Mesothelial cell of epicardium (in vitro differentiated cells): ENCODE results near the gene C10orf90. TPM values are rescaled to one million over a fixed set of nuclear protein-coding genes. Genes with fewer than 3 reads are reported as not detected.

ENCODE experiments used
- DNase-seq, 2 experiments: peaks; one replicate each; pipeline ENCODE4 v3.0.0; 2021; ENCODE audit warnings: low spot score in 2 of 2; ENCODE audit not compliant: unreplicated experiment in 2 of 2
- H3K27ac Mint-ChIP-seq: 2 replicates; pipeline ENCODE4 v1.8.0; 2021; ENCODE audit warnings: mixed read lengths
- H3K27me3 Mint-ChIP-seq: 2 replicates; pipeline ENCODE4 v1.8.0; 2021; ENCODE audit warnings: low read depth, mixed read lengths
- H3K36me3 Mint-ChIP-seq: 2 replicates; pipeline ENCODE4 v1.8.0; 2021; ENCODE audit warnings: mixed read lengths
- H3K4me1 Mint-ChIP-seq: 2 replicates; pipeline ENCODE4 v1.8.0; 2021; ENCODE audit warnings: mixed read lengths
- H3K4me3 Mint-ChIP-seq: 2 replicates; pipeline ENCODE4 v1.8.0; 2021; ENCODE audit warnings: mild to moderate bottlenecking, moderate library complexity, mixed read lengths
- H3K9me3 Mint-ChIP-seq: 2 replicates; pipeline ENCODE4 v1.8.0; 2021; ENCODE audit warnings: mixed read lengths
- total RNA-seq: library from RNA; stranded (reverse); gene quantifications from 3 replicates; pipeline ENCODE4 v1.2.1, GENCODE V29; 2021
- TF ChIP-seq, protein P1 (sequence below): fragments of 200-600 bp; sonication (generic); IDR thresholded peaks from one replicate; pipeline ENCODE4 v1.5.0; 2021; ENCODE audit warnings: antibody characterized with exemption; ENCODE audit not compliant: unreplicated experiment

Gene C10orf90
- total RNA-seq, 1 donor from 2014 or later: not detected

DNA sequence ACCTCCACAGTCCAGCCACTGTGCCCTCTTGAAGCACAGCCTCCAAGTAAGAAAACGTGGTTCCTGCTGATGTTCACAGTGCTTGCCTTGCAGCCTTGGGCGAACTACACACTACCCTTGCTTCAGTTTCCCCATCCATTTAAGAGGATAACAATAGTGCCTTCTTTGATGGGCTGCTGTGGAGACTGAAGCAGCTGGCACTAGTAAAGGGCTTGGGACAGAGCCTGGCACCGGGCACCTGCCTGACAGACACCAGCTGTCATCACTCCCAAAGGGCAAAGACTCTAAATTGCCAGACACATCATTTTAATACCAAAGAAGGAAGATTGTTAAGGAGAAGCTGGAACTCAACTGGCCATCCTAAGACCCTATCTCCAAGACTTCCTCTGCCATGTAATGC lies 3.1 kb upstream of the C10orf90 start:
- H3K9me3 Mint-ChIP-seq: no peaks in the 10 kb centered on the region

DNA sequence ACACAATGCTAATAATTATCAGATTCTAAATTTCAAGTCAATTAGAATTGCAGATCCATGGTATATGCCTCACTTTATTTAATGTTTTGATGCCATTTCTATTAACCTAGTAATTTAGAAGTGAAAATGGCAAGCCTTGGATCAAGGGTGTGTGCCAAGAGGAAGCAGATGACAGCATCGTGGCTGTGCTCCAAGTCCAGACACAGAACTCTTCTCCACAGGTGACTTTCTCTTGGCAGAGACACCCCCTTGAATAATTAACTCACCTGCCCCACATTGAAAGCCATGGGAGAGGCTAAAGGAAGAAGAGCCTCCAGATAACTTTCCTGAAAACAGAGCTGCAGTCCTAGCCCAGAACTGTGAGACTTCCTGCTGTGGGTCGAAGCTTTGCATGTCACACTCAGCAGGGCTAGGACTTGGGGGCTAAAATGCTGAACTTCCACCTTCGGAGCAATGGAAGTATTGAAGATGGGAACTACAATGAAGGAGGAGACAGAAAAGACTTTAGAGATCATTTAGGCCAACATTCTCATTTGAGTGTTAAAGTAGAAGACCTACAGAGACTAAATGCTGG lies 996 bp upstream of the C10orf90 start:
- TF ChIP-seq, protein P1, sequence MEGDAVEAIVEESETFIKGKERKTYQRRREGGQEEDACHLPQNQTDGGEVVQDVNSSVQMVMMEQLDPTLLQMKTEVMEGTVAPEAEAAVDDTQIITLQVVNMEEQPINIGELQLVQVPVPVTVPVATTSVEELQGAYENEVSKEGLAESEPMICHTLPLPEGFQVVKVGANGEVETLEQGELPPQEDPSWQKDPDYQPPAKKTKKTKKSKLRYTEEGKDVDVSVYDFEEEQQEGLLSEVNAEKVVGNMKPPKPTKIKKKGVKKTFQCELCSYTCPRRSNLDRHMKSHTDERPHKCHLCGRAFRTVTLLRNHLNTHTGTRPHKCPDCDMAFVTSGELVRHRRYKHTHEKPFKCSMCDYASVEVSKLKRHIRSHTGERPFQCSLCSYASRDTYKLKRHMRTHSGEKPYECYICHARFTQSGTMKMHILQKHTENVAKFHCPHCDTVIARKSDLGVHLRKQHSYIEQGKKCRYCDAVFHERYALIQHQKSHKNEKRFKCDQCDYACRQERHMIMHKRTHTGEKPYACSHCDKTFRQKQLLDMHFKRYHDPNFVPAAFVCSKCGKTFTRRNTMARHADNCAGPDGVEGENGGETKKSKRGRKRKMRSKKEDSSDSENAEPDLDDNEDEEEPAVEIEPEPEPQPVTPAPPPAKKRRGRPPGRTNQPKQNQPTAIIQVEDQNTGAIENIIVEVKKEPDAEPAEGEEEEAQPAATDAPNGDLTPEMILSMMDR: no peak

More for the DNA sequence above, 3.1 kb upstream of the C10orf90 start:
- peaks cover 7% of the 10 kb centered on the region for H3K4me1 Mint-ChIP-seq
- peaks cover 11% of the 10 kb centered on the region for H3K27me3 Mint-ChIP-seq
- no peaks in the 10 kb centered on the region for H3K36me3 Mint-ChIP-seq
- DNase-seq: no peak
- TF ChIP-seq, protein P1: no peak
- H3K4me3 Mint-ChIP-seq: no peak overlapping the region
- H3K27ac Mint-ChIP-seq: no peak overlapping the region

DNA sequence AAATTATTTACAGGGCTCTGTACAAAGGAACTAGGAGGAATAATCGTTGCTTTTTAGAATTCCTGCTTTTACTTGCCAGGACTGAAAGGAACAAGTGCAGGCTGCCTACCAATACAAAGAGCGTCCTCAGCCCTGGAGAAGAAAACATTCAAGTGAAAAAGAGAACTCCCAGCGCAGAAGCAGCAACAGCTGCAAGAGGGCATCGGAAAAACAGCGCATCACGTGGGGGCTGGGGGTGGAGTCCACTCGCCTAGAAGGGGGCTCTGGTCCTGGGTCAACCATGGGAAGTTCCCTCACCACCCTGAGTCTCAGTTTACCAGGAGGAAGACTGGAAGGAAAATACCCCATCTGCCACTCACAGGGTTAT lies 385 bp upstream of the C10orf90 start:
- Mint-ChIP-seq H3K9me3 (no peaks in the 10 kb centered on the region), H3K4me1 (peaks cover 7% of the 10 kb centered on the region), H3K27ac (no peak overlapping the region), H3K4me3 (no peak overlapping the region), H3K27me3 (peaks cover 11% of the 10 kb centered on the region), H3K36me3 (no peaks in the 10 kb centered on the region)
- TF ChIP-seq, protein P1: no peak
- DNase-seq: no peak

More for the DNA sequence above, 996 bp upstream of the C10orf90 start:
- Mint-ChIP-seq H3K4me3 (no peak overlapping the region), H3K4me1 (peaks cover 7% of the 10 kb centered on the region), H3K27me3 (peaks cover 11% of the 10 kb centered on the region), H3K9me3 (no peaks in the 10 kb centered on the region), H3K27ac (no peak overlapping the region), H3K36me3 (no peaks in the 10 kb centered on the region)
- DNase-seq: no peak

DNA sequence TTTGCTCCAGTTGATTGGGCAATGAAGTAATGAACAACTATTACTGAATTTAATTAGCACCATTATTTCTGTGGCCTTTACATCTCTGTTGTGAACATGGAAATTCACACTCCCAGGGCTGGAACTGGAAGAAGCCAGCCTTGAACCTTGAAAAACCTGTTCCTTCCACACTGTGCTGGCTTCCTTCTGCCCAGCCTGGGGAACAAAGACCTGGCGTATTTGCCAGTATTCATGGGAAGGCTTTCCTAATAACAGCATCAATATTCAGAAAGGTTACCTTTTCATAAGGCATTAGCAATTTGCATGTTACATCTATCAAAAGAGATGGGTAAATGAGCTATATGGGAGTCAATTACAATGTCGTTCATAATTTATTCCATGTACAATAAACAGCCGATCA lies 1.3 kb downstream of the C10orf90 start:
- Mint-ChIP-seq H3K9me3 (no peaks in the 10 kb centered on the region), H3K36me3 (no peaks in the 10 kb centered on the region), H3K4me1 (peaks cover 7% of the 10 kb centered on the region), H3K27ac (no peak overlapping the region), H3K27me3 (peaks cover under 1% of the 10 kb centered on the region), H3K4me3 (no peak overlapping the region)
- TF ChIP-seq, protein P1: no peak
- no peak for DNase-seq

DNA sequence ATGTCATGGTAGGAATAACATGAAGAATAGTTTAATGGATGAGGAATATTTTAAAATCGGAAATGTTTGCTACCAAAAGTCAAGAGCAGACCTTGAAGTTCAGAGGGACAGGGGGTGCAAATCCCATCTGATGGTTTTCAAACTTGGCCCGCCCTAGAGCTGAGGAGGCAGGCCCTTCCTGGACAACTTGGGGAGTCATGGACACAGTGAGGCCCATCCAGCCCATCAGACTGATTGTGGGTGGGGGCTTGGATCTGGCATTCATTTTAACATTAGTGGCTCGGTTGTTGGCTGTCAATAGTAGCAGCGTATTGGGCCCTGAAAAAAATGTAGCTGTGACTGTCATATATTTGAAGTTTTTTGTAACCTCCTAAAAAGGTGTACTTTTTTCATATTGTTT lies 2.0 kb downstream of the C10orf90 start:
- no peaks in the 10 kb centered on the region for H3K36me3 Mint-ChIP-seq
- TF ChIP-seq, protein P1: no peak

DNA sequence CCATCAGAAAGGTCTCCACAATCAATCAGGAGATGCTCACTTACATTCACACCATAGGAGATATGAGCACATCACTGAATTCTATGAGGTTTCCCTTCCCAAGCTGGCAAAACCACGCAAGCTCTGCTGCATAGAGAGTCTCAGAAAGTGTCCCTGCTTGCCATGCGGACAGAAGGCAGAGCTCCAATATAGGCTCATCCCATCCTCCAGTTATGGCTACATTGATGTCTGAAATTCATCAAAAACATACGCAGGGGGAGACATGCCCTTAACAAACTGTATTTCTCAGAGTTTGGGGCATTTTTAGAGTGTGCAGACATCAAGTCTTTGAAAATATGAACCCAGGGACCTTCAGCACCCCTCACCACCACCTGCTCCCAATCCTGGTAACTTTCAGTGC lies 2.9 kb downstream of the C10orf90 start:
- no peaks in the 10 kb centered on the region for H3K9me3 Mint-ChIP-seq
- H3K36me3 Mint-ChIP-seq: no peaks in the 10 kb centered on the region
- H3K4me1 Mint-ChIP-seq: peaks cover 7% of the 10 kb centered on the region
- H3K27ac Mint-ChIP-seq: no peak overlapping the region
- no peak overlapping the region for H3K4me3 Mint-ChIP-seq
- H3K27me3 Mint-ChIP-seq: no peaks in the 10 kb centered on the region
- TF ChIP-seq, protein P1: no peak
- DNase-seq: no peak

More for the DNA sequence above, 2.0 kb downstream of the C10orf90 start:
- peaks cover 7% of the 10 kb centered on the region for H3K4me1 Mint-ChIP-seq
- no peak for DNase-seq
- H3K9me3 Mint-ChIP-seq: no peaks in the 10 kb centered on the region
- no peaks in the 10 kb centered on the region for H3K27me3 Mint-ChIP-seq
- H3K4me3 Mint-ChIP-seq: no peak overlapping the region
- H3K27ac Mint-ChIP-seq: no peak overlapping the region
